Activated T-cell treated with anti-CD3 and anti-CD28 coated beads for 1 hour (primary cell): ENCODE measurements around the gene FALEC.

Experiments used
- DNase-seq: peaks from one replicate; pipeline ENCODE4 v3.0.0-alpha.2; 2020; ENCODE audit warnings: low read depth

The FALEC gene

GRCh38 chr1:150545486-150546032 lies 30.0 kb downstream of the FALEC start:
- no peak for DNase-seq

- no peak for DNase-seq
These were observed 30.9 kb downstream of the FALEC start for GRCh38 chr1:150546294-150546937.

GRCh38 chr1:150548324-150548631 lies 32.7 kb downstream of the FALEC start:
- no peak for DNase-seq

- no peak for DNase-seq
These were observed 33.3 kb downstream of the FALEC start, which contains the start of gene ADAMTSL4 for GRCh38 chr1:150548632-150549495. ADAMTSL4 (plus strand) TSS chr1:150549408; CDS start chr1:150552289, 2,881 bp downstream.

GRCh38 chr1:150549496-150550221 lies 34.1 kb downstream of the FALEC start:
- DNase-seq, result no peak

GRCh38 chr1:150550222-150551050 lies 34.9 kb downstream of the FALEC start:
- no peak for DNase-seq

- DNase-seq, result no peak
These were observed 35.7 kb downstream of the FALEC start for GRCh38 chr1:150551051-150551783.

GRCh38 chr1:150551784-150552127 lies 36.2 kb downstream of the FALEC start:
- no peak for DNase-seq

GRCh38 chr1:150552128-150552910 lies 36.8 kb downstream of the FALEC start:
- no peak for DNase-seq

- no peak for DNase-seq
These were observed 37.3 kb downstream of the FALEC start for GRCh38 chr1:150552911-150553289.

- no peak for DNase-seq
These were observed 38.0 kb downstream of the FALEC start for GRCh38 chr1:150553392-150554085.

- no peak for DNase-seq
These were observed 38.5 kb downstream of the FALEC start for GRCh38 chr1:150554086-150554452.

GRCh38 chr1:150555198-150555970 lies 39.8 kb downstream of the FALEC start:
- DNase-seq, result no peak

- no peak for DNase-seq
These were observed 40.7 kb downstream of the FALEC start for GRCh38 chr1:150555971-150556865.

- DNase-seq, result no peak
These were observed 41.6 kb downstream of the FALEC start for GRCh38 chr1:150557065-150557600.

GRCh38 chr1:150557813-150558212 lies 42.3 kb downstream of the FALEC start:
- DNase-seq, result no peak

- DNase-seq, result no peak
These were observed 42.8 kb downstream of the FALEC start for GRCh38 chr1:150558303-150558704.
